Brain microvascular endothelial cell (primary cell): ENCODE results near the gene HBZ.
"Not testable (repeated sequence)": the region's sequence is repeated elsewhere in the genome, so short reads cannot be mapped to it uniquely, and the experiment has no call there.

ENCODE experiments used
- DNase-seq: peaks from one replicate; pipeline ENCODE4 v3.0.0-alpha.2; 2020
- H3K27ac ChIP-seq: fragments of 250-450 bp; sonication (Bioruptor Pico); 2 replicates; pipeline ENCODE4 v1.5.1; 2020; ENCODE audit warnings: mild to moderate bottlenecking, moderate library complexity
- H3K27me3 ChIP-seq: fragments of 250-450 bp; sonication (Bioruptor Pico); replicated peaks from 2 replicates; pipeline ENCODE4 v1.5.1; 2020; ENCODE audit warnings: mild to moderate bottlenecking
- H3K36me3 ChIP-seq: fragments of 250-450 bp; sonication (Bioruptor Pico); replicated peaks from 2 replicates; pipeline ENCODE4 v1.5.1; 2020; ENCODE audit warnings: mild to moderate bottlenecking
- H3K4me3 ChIP-seq: 2 replicates; pipeline ENCODE4 v1.5.1; 2011; ENCODE audit warnings: low read depth, mild to moderate bottlenecking, control low read depth, low read length, moderate library complexity
- CTCF ChIP-seq: IDR thresholded peaks from 2 replicates; pipeline ENCODE4 v1.5.1; 2011; ENCODE audit warnings: low read depth, mild to moderate bottlenecking, moderate library complexity, low read length, control low read depth, inconsistent platforms; ENCODE audit errors: missing control alignments
- in situ Hi-C: cut with HindIII; loops from 2 replicates; pipeline ENCODE4 v1.10.0; 2017; ENCODE audit warnings: low sequenced_read_pairs, low pct_ligation_motif_present

Gene HBZ

GRCh38 chr16:146646-147045, 5.8 kb upstream of the HBZ start:
- in situ Hi-C loops, result no loop called here
- no peak for DNase-seq
- Histone ChIP-seq H3K36me3 (no peaks in the 10 kb centered on the region), H3K27me3 (no peaks in the 10 kb centered on the region), H3K4me3 (no peak overlapping the region), H3K27ac (no peak overlapping the region)
- no peak for TF ChIP-seq CTCF

GRCh38 chr16:149024-149660, 3.3 kb upstream of the HBZ start:
- TF ChIP-seq CTCF, result no peak
- no peaks in the 10 kb centered on the region for H3K36me3 ChIP-seq
- no peak overlapping the region for H3K4me3 ChIP-seq
- DNase-seq, result peak; percentile 36
- in situ Hi-C loops, result no loop called here
- no peaks in the 10 kb centered on the region for H3K27me3 ChIP-seq
- no peak overlapping the region for H3K27ac ChIP-seq

- in situ Hi-C loops, result not testable (repeated sequence)
Observed at GRCh38 chr16:153129-153521, 681 bp downstream of the HBZ start.

GRCh38 chr16:153550-154216, 1.2 kb downstream of the HBZ start:
- H3K4me3 ChIP-seq, in situ Hi-C loops, H3K36me3 ChIP-seq, H3K27ac ChIP-seq, DNase-seq, H3K27me3 ChIP-seq: not testable (repeated sequence)

More at GRCh38 chr16:153129-153521, 681 bp downstream of the HBZ start:
- not testable (repeated sequence) for DNase-seq, H3K4me3 ChIP-seq, H3K27me3 ChIP-seq, H3K36me3 ChIP-seq, H3K27ac ChIP-seq

- TF ChIP-seq CTCF, result no peak
- in situ Hi-C loops, result no loop called here
- peak overlapping the region; percentile 53 for H3K4me3 ChIP-seq
- H3K27ac ChIP-seq, result no peak overlapping the region
- peak; percentile 12 for DNase-seq
- H3K27me3 ChIP-seq, result no peaks in the 10 kb centered on the region
- no peaks in the 10 kb centered on the region for H3K36me3 ChIP-seq
Observed at GRCh38 chr16:154217-155030, 2.0 kb downstream of the HBZ start.

- in situ Hi-C loops, result no loop called here
Observed at GRCh38 chr16:155031-155398, 2.6 kb downstream of the HBZ start.

More at GRCh38 chr16:155031-155398, 2.6 kb downstream of the HBZ start:
- no peak for DNase-seq
- no peak for TF ChIP-seq CTCF
- no peaks in the 10 kb centered on the region for H3K27me3 ChIP-seq
- no peak overlapping the region for H3K4me3 ChIP-seq
- no peaks in the 10 kb centered on the region for H3K36me3 ChIP-seq
- no peak overlapping the region for H3K27ac ChIP-seq
